Suppressor macrophage (primary cell): ENCODE data around the gene EXOSC1.
A peak's percentile ranks its signal among the peaks of the same experiment; 100 is the strongest.

Source experiments
- DNase-seq, 4 experiments: peaks; one replicate each; pipeline ENCODE4 v3.0.0-alpha.2; 2020 to 2022

Gene EXOSC1

DNA sequence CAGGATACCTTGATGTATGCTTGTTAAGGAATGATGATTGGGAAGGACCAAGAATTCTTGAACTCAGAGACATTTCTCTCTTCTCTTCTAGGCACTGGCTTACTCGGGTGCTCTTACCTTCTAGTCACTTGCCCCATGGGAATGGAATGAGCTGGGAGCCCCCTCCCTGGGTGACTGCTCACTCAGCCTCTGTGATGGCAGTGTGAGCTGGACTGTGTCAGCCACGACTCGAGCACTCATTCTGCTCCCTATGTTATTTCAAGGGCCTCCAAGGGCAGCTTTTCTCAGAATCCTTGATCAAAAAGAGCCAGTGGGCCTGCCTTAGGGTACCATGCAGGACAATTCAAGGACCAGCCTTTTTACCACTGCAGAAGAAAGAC lies 10.9 kb upstream of the EXOSC1 start:
- DNase-seq: no peak

DNA sequence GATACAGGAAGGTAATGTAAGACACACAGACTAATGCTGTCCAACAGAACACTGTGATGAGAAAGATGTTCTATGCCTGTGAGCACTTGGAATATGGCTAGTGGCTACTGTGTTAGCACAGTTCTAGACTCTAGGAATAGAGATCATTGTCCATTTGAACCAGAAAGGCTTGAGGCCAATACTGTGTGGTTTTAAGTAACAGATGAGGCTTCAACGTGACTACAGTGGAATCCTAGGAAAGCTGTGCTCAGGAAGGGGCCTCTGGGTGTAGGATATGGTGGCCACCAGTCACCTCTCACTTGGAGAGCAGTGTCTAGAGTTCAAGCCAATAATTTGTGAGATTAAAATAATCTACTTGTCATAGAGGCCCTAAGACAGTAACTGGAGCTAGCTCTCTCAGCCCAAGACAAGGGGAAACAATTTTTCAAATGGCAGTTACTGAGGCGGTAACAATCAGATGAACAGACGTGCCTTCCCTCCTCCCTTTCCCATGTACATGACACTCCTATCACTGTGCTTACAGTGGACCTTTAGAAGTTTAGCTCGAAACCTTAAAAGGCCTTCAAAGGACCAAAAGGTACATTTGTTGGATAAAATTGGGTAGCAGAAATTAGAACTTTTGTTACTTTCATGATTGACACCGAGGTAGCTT lies 10.4 kb upstream of the EXOSC1 start:
- DNase-seq: no peak

DNA sequence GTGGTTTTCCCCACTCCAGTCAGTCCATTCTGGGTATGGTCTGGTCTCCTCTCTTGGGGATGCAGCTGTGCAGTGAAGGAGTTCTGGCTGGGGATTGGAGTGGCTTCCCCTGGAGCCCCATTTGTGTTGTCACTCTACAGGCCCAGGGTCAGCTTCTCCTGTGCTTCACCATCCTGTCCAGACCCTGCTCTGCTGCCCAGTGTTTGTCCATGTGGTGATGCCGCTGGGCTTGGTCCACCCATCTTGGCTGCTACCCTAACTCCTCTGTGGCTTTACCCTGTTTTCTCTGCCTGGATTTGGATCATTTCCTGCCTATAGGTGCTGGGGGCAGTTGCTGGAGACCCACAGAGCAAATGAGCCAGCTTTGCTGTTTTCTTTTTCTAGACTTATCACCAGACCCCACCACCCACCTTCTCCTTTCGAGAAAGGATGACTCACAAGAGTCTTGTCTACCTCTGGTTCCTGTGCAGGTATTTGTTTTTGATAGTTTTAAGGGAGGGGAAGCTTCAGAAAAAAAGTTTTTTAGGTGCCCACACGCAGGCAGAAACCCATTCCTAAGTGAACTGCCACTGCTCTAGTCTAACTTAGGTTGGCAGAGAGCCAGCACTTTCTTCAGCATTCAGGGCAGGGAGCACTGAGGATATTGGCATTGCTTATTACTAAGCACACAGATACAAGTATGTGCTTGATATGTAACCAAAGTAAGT lies 8.7 kb upstream of the EXOSC1 start:
- DNase-seq: peak in 1 of 4 experiments; percentile 19

DNA sequence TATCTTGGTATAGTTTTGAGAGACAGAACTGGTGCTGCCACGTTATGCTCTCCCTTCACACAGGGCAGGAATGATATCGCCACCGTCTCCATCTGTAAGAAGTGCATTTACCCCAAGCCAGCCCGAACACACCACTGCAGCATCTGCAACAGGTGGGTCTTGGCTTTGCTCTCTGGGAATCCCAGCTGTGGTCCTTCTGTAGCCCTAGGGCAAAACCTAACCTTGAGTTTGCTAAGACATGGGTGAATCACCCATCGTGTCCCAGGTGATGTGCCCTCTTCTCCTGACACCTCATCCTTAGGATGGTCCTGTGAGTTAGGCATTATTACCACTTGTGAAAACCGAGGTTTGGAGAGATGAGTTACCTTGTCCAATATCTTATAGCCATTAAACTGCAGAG lies 6.5 kb upstream of the EXOSC1 start:
- no peak for DNase-seq

DNA sequence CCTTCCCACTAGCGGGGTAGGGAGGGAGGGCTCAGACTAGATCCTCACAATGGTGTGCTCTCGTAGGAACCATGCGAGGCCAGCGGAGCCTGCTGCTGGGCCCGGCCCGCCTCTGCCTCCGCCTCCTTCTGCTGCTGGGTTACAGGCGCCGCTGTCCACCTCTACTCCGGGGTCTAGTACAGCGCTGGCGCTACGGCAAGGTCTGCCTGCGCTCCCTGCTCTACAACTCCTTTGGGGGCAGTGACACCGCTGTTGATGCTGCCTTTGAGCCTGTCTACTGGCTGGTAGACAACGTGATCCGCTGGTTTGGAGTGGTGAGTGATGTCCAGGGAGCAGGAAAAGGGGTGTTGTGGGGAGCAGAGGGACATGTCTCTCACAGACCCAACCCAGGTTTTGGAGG lies 5.8 kb upstream of the EXOSC1 start:
- DNase-seq: no peak

DNA sequence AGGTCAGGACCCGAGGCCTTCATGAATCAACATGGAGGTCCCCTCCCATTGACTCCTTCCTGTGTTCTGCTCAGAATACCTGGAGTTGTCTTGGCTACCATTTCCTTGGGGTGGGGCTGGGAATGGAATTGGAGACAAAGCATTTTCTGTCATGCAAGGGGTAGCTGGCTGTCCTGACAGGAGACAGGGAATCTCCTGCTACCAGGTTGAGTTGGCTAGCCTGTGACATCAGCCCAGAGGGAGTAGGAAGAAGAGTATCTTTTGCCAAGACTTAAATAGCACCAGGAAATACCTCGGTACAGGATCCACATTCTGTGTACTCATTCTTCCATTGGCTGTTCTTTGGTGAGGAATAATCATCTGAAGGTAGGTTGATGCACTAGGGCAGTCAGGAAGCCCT lies 5.0 kb upstream of the EXOSC1 start:
- DNase-seq: no peak

DNA sequence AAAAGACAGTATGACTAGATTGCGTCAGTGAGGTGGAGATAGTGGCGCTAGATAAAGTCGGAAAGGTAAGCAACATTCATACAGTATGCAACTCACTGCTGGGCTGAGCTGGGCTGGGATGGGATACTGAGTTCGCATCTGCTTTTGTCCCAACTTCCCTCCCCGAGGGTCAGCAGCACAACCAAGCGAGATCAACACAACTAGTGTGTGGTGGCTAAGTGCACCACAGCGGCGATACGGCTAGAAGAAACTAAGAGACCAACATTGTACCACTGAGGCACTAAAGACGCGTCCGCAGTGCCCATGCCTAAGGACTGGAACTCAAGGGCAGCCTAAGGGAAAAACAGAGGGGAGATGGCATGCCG lies 467 bp downstream of the EXOSC1 start:
- DNase-seq: no peak

DNA sequence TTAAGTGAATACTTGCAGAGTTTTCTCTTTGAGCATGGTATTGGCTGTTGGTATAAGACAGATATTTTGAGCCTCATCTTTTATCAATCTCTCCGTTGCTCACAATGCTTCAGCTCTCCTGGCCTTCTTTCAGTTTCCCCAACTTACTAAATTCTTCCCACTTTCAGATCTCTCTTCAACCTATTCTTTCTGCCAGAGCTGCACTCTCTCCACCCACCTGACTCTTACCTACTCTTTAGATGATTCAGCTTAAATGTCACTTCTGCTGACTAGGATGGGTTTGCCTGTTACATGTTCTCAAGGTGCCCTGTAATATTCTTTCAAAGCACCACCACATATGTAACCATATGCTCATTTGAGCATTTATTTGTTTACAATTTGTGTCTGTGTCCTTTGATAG lies 1.6 kb downstream of the EXOSC1 start:
- DNase-seq: no peak

DNA sequence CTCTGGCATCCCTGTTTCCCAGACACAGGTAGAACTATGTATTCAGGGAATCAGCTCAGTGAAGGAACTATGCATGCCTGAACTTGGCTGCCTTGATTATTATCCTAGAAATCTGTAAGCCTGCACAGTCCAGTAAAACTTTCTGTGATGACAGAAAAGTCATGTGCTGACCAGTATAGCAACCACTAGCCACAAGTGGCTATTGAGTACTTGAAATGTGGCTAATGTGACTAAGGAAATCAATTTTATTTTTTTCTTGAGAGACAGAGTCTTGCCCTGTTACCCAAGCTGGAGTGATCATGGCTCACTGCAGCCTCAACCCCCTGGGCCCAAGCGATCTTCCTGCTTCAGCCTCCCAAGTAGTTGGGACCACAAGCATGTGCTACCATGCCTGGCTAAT lies 3.5 kb downstream of the EXOSC1 start:
- no peak for DNase-seq

DNA sequence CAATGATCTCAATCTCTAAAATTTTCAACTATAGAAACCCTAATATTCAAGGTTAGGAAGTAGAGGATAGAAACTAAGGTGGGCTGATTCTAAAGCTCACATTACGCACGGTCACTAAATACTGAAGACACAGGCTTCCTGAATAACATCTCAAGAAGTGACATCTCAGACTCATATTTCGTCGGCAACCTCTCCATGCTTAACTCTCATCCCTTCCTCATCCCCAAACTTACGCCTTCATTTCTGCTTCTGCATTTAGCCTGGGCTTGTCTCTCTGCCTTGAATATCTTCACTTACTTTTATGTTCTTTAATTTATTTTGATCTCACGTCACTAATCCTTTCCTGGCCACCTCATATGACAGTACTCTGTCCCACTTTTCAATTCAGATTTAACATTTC lies 10.6 kb downstream of the EXOSC1 start:
- DNase-seq: no peak

DNA sequence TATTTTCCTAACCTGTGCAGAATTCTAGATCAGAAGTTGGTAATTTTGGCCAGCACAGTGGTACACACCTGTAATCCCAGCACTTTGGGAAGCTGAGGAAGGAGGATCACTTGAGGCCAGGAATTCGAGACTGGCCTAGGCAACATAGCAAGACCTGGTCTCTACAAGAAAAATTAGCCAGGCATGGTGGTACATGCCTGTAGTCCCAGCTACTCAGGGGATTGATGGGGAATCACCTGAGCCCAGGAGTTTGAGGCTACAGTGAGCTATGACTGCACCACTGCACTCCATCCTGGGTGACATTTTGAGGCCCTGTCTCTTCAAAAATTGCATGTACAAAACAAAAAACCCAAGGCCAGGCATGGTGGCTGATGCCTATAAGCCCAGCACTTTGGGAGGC lies 11.2 kb downstream of the EXOSC1 start:
- DNase-seq: no peak

DNA sequence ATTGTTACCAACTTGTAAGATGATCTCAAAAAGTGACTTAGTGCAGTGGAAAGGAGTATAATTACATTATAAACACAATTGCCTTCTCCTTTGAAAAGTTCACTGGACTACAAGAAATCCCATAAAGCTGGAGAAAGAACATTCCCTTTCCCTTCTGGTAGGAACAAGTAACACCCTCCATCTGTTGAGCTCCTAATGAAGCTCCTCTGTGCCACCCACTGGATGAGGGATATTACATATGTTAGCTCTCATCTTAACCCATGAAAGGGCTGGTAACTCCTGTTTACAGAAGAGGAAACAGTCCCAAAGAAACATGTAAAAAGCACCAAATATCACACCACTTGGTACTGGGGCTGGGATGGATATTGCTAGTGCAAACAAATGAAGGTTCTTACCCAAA lies 11.8 kb downstream of the EXOSC1 start:
- DNase-seq: no peak

DNA sequence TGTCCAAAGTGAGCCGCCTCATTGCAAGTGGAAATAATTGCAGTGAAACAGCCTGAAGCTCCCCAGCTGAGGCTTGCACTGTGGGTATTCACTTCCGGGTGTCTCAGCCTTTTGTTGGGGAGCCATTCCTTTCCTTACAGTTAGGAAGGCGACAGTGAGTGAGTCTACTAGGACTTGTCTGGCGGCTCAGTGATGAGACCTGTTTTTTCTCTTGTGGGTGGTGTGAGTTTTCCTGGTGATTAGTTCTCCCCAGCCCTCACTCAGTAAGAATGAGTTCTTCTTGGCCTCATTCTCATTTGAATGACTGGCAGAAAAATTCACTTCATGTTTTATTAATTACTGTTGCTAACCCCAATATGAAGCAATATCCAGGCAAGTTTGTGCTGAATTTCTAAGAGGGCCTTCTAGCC lies 17.2 kb downstream of the EXOSC1 start:
- peak in 3 of 4 experiments; percentile 33 to 48 (median 46) for DNase-seq

DNA sequence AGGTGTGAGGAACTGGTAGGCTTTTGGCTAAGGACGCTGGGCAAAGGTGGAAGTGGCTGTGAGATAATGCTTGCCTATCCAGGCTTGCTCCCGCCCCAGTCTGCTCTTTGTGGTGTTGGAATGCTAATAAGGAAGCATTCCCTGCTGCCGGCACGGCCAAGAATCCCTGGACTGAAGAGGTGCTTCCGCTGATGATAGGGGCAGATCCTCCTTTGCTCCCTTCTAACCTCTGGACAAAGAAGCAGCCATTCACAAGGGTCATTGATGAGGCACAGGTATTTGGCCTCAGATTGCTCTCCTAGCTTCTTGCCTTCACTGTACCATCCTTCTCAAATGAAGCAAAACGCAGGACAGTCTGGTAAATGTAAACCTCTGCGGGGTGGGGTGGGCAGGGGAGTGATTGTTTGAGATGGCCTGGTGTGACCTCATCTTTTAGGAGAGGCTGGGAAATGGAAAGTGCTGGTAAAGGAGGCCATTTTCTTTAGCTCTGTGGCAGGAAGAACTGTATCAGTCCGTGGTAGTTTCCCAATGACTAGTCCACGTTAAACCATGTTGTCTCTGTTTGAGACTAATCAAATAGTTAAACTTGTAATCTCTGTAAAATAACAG lies 18.1 kb downstream of the EXOSC1 start:
- no peak for DNase-seq

DNA sequence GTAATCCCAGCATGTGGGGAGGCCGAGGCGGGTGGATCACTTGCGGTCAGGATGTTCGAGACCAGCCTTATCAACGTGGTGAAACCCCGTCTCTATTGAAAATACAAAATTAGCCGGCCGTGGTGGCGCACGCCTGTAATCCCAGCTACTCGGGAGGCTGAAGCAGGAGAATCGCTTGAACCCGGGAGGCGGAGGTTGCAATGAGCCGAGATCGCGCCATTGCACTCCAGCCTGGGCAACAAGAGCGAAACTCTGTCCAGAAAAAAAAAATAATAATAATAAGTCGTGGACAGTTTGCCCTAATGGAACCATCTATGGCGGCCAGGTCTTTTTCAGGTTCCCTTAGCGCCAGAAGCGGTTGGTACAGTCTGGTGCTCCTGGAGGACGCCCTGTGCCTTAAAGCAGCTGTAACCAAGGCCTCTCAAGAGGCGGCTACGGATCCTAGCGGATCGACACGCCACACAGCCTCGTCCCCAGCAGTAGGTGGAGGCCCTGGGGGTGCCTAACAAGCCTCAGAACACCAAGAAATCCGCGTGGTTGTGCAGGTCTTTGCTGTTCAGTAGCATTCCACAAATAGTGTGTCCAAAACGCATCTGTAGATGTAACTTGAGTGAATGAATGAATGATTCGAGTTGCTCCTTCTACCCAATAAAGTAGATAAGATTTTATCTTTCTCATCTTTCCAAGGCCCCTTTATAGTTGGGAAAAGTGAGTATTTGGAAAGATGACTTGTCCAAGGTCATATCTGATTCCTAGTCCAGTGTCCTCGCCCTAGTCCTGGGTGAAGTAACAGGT lies 18.8 kb downstream of the EXOSC1 start:
- no peak for DNase-seq

DNA sequence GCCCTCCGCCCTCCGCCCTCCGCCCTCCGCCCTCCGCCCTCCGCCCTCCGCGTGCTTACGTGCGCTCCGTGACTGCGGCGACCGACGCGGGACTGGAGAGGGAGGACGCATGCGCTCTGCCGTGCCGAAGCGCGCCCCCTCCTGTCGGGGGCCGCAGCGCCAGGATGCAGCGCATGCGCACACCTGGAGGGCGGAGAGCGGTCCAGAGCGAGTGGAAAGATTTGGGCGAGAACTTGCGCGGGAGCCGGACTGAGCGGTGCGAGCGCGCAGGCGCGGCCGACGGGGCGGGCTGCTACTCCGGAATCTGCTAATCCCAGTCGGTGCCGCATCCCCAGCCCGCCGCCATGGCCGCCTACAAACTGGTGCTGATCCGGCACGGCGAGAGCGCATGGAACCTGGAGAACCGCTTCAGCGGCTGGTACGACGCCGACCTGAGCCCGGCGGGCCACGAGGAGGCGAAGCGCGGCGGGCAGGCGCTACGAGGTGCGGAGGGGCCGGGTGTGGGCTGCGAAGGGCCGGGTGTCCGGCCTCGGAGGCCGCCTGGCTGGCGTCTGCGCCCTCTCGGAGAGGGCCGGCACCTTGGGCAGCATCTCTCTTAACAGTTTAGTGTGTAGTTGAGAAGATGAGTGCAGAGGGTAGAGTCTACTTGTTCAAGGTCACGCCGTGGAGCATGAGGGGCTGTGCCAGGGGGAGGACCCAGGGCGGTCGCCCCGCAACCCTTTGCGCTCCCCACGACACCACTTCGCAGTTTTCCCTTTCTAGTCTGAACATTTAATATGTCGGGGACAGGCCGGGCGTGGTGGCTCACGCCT lies 19.6 kb downstream of the EXOSC1 start, which contains the start of gene PGAM1:
PGAM1 (plus strand) TSS at position 228 of the 812 bp plus-strand sequence; CDS start at position 345, 117 bp downstream.
- DNase-seq: peak; percentile 98 to 99 (median 98)

DNA sequence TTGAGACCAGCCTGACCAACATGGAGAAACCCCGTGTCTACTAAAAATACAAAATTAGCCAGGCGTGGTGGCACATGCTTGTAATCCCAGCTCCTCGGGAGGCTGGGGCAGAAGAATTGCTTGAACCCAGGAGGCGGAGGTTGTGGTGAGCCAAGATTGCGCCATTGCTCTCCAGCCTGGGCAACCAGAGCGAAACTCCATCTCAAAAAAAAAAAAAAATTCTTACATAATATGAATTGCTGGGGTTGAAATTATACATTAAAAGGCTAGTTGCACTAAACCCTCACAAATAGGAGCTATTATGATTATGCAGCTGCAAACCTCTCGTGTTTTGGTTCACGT lies 22.1 kb downstream of the EXOSC1 start:
- DNase-seq: peak in 3 of 4 experiments; percentile 51 to 59 (median 56)

DNA sequence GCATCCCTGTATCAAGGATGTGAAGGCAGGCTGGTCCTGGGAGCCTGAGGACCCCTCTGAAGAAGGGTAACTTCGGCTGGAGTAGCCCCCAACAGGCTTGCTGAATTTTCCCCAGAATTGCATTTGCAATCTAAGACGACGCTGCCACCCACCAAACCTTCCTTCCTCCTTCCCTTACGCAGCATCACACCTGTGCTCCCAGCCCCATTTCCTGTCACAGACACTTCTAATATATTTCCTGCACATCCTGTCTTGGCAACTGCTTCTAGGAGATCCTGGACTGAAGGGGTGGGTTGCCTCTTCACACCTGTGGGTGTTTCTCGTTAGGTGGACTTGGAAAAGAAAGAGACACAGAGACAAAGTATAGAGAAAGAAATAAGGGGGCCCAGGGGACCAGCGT lies 29.2 kb downstream of the EXOSC1 start:
- DNase-seq: no peak

DNA sequence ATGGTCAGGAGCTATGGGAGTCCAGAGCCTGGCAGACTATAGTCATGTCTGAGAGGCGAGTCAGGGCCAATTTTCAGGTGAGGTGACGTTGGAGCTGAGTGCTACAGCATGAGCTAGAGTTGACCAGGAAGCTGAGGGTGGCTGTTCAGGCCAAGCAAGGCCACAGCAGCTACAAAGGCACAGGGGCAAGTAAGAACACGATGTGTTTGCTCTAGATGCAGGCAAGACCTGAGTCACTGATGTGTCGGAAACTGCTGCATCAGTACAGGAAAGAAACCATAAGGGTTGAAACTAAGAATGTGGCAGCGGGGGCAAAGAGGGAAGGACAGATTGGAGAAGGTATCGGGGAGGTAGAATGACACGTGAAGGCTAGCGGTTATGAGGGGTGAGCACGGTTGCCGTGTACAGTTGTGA lies 32.9 kb downstream of the EXOSC1 start:
- DNase-seq: peak in 2 of 4 experiments; percentile 36 to 46

DNA sequence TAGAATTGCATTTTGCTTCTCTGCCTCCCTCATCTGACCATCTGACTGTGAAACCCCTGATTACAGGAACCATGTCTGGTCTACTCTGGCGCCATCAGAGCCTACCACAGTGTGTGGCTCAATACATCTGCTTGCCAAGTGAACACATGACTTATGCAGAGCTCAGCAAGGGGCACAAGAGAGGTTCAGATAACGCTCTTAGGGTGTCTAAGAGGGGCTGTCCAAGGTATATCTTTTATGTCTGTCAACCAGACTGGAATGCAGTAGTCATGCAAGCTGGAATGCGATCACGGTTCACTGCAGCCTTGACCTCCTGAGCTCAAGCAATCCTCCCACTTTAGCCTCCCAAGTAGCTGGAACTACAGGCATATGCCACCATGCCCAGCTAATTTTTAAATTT lies 34.4 kb downstream of the EXOSC1 start:
- peak; percentile 50 to 75 (median 72) for DNase-seq

DNA sequence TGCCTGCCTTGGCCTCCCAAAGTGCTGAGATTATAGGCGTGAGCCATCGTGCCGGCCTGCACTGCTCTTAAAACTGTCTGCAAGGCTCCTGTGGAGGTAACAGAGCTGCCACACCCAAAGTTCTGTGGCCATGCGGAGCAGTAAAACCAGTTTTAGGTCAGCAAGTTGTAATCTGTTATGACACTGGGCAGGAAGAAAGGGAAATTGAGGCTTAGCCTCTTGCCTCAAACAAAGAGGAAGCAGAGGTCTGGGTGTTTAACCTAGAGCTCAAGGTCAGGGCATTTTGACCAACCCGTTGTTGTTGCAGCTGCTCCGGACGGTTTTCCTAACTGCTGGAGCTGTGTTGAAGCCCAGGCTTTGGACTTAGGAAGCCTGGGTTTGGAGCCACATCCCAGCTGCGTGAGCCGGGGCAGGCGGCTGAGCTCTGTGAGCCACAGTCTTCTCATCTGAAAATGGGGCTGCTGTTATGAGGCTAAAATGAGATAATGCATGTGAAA lies 37.3 kb downstream of the EXOSC1 start:
- peak; percentile 56 to 82 (median 79) for DNase-seq

DNA sequence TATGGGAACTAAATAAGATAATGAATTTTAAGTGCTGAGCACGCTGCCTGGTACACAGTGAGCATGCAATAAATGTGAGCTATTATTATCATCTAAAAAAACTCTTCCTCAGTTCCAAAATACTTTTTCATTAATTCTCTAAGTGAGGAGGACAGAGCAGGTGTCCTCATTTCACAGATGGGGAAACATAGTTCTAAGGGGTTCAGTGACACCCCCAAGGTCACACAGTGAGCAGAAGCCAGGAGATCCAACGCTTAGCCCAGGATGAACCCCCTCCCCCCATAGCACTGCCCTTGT lies 37.9 kb downstream of the EXOSC1 start:
- DNase-seq: no peak
